Endodermal cell (in vitro differentiated cells): ENCODE measurements around the gene SIGLECL1. TPM values are rescaled to one million over a fixed set of nuclear protein-coding genes. Genes with fewer than 3 reads are reported as not detected.

ENCODE experiments used
- DNase-seq: peaks from one replicate; pipeline ENCODE4 v3.0.0-alpha.2; 2017
- H3K27ac ChIP-seq: 2 replicates; pipeline ENCODE4 v1.5.1; 2013; ENCODE audit warnings: mild to moderate bottlenecking, low read depth, low read length, moderate library complexity
- H3K27me3 ChIP-seq: 2 replicates; pipeline ENCODE4 v1.6.1; 2013; ENCODE audit warnings: mild to moderate bottlenecking, low read length, moderate library complexity; ENCODE audit not compliant: insufficient read depth, control insufficient read depth, poor library complexity, severe bottlenecking
- H3K36me3 ChIP-seq: 2 replicates; pipeline ENCODE4 v1.7.0; 2013; ENCODE audit warnings: mild to moderate bottlenecking, low read length, moderate library complexity; ENCODE audit not compliant: control insufficient read depth, insufficient read depth
- H3K4me1 ChIP-seq: one replicate; pipeline ENCODE4 v1.7.0; 2013; ENCODE audit warnings: low read length; ENCODE audit not compliant: control insufficient read depth, insufficient read depth
- H3K4me3 ChIP-seq: 2 replicates; pipeline ENCODE4 v1.5.1; 2013; ENCODE audit warnings: mild to moderate bottlenecking, low read length, moderate library complexity
- H3K9ac ChIP-seq: 2 replicates; pipeline ENCODE4 v1.6.1; 2013; ENCODE audit warnings: mild to moderate bottlenecking, low read length, moderate library complexity; ENCODE audit not compliant: poor library complexity, severe bottlenecking; ENCODE audit errors: extremely low read depth
- H3K9me3 ChIP-seq: 2 replicates; pipeline ENCODE4 v1.6.1; 2013; ENCODE audit warnings: mild to moderate bottlenecking, low read length, moderate library complexity; ENCODE audit not compliant: control insufficient read depth
- H3K27ac Mint-ChIP-seq: 2 replicates; pipeline ENCODE4 v1.8.0; 2020; ENCODE audit warnings: mixed read lengths
- H3K27me3 Mint-ChIP-seq: 2 replicates; pipeline ENCODE4 v1.8.0; 2021; ENCODE audit warnings: mild to moderate bottlenecking, mixed read lengths; ENCODE audit not compliant: insufficient read depth
- H3K36me3 Mint-ChIP-seq: 2 replicates; pipeline ENCODE4 v1.8.0; 2020; ENCODE audit warnings: low read depth, mixed read lengths
- H3K4me1 Mint-ChIP-seq: 2 replicates; pipeline ENCODE4 v1.8.0; 2020; ENCODE audit warnings: mixed read lengths
- H3K4me3 Mint-ChIP-seq: 2 replicates; pipeline ENCODE4 v1.8.0; 2020; ENCODE audit warnings: mild to moderate bottlenecking, moderate library complexity, mixed read lengths
- H3K9me3 Mint-ChIP-seq: 2 replicates; pipeline ENCODE4 v1.8.0; 2020; ENCODE audit warnings: mild to moderate bottlenecking, mixed read lengths
- WGBS, 2 experiments: methylation state at CpG; one replicate each; pipeline versions ENCODE4 v1.1.5 to v1.1.7; 2013; ENCODE audit warnings: missing lambda C conversion rate in 2 of 2, mixed read lengths in 1 of 2; ENCODE audit not compliant: insufficient coverage in 1 of 2, insufficient read length in 1 of 2; 5-methylcytosine and 5-hydroxymethylcytosine counted together
- total RNA-seq, 2 donors: library from RNA; stranded (reverse); fragmentation: NEBNext Ultra II Directional in 1 of 2; extraction: Animal tissue kit (Norgen Biotek cat#: 25700) in 1 of 2; gene quantifications; 2 replicates in 1 of 2; 3 replicates in 1 of 2; pipeline ENCODE4 v1.2.1, GENCODE V29; 2021
- TF ChIP-seq, protein P1 (sequence below): fragments of 200-600 bp; sonication (generic); conservative IDR thresholded peaks from 2 replicates; pipeline ENCODE4 v1.5.0; 2021; ENCODE audit warnings: antibody characterized with exemption, mild to moderate bottlenecking

The SIGLECL1 gene
- total RNA-seq, 2 donors from 2014 or later = not detected

DNA sequence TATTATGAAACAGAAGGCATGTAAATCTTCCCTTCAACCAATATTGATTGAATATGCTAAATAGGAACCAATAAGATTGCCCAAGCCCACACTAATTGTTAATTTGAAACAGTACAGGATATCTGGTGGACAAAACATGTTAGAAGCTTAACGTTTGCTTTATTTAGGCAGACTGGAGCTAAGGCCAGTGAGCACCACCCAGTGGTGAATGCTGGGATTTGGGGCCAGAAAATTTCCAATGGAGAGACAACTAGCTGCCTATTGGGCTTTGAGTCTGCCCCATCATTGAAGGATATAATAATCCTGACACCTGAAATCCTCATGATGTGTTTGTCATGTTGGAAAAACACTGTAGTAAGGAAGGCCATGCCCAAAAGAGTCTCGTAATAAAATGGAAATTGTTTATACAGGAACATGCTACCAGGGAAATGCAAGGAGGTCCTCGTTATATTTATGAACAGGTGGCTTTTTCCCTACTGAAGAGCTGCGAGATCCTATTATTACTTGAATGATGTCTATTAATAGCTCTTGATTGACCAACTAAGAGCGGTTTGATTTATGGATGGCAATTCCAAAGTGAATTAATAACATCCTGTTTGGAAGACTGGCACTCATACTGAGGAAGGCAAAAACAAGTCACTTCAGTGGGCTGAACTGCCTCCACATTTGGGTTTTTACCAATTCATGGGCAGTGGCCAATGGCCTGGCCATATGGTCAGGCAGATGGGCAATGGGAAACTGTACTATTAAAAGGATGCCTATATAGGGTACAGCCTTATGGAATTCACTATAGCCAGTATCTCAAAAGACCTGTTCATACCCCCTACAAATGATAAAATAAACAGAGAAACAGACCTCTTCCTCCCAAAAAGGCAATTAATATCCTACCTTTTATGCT, 8.7 kb downstream of the SIGLECL1 start:
- peaks cover 7% of the 10 kb centered on the region for H3K4me1 ChIP-seq
- Mint-ChIP-seq H3K9me3 (no peaks in the 10 kb centered on the region), H3K4me3 (no peak overlapping the region), H3K4me1 (peaks cover 17% of the 10 kb centered on the region), H3K27ac (no peak overlapping the region), H3K27me3 (no peaks in the 10 kb centered on the region), H3K36me3 (no peaks in the 10 kb centered on the region)
- 48 to 58% methylated on average over 5 of the region's 5 CpGs for WGBS, 2 experiments
- TF ChIP-seq, protein P1, sequence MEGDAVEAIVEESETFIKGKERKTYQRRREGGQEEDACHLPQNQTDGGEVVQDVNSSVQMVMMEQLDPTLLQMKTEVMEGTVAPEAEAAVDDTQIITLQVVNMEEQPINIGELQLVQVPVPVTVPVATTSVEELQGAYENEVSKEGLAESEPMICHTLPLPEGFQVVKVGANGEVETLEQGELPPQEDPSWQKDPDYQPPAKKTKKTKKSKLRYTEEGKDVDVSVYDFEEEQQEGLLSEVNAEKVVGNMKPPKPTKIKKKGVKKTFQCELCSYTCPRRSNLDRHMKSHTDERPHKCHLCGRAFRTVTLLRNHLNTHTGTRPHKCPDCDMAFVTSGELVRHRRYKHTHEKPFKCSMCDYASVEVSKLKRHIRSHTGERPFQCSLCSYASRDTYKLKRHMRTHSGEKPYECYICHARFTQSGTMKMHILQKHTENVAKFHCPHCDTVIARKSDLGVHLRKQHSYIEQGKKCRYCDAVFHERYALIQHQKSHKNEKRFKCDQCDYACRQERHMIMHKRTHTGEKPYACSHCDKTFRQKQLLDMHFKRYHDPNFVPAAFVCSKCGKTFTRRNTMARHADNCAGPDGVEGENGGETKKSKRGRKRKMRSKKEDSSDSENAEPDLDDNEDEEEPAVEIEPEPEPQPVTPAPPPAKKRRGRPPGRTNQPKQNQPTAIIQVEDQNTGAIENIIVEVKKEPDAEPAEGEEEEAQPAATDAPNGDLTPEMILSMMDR = peak; percentile 88
- no peak overlapping the region for H3K9ac ChIP-seq
- DNase-seq = peak; percentile 85
- H3K36me3 ChIP-seq = no peaks in the 10 kb centered on the region
- no peaks in the 10 kb centered on the region for H3K27me3 ChIP-seq
- no peak overlapping the region for H3K27ac ChIP-seq
- H3K4me3 ChIP-seq = no peak overlapping the region
- H3K9me3 ChIP-seq = peaks cover 13% of the 10 kb centered on the region

DNA sequence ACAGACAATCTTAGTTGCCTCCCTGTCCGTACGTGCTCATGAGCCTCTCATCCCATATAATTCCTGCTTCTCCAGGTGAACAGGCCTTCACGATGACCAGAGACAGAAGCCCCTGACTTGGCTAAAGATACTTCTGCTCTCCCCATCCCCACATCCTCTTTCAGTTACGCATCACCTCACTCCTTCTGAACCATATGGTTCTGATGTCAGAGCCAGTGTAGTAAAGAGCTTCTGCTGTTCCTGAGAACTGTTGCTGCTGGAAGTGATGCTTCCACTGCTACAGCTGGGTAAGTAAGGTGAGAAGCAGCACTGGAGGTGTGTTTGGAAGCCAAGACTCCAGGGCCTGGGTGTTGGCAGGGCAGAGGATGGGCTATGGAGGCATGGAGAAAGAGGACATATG, 12.9 kb downstream of the SIGLECL1 start:
- TF ChIP-seq, protein P1 = no peak

DNA sequence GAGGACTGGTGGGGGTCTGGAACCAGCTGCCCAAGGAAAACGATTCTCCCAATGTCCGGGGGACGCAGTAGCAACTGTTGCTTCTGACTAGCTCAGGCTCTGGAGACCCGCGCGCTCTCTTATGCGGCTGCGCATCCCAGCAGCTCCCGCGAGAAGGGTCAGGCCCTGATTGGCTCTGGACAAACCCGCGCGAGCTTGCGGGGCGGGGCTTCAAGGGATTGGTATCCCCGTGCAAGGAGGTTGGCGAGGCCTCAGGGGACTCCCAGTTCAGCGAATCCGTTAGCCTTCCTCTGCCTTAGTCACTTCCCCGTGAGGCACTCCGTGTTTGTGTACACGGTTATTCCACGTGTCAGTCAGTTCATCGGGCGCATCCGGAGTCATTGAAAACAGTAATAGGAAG, 20.2 kb downstream of the SIGLECL1 start:
- no peaks in the 10 kb centered on the region for H3K36me3 Mint-ChIP-seq
- Histone ChIP-seq H3K4me3 (no peak overlapping the region), H3K4me1 (peaks cover 2% of the 10 kb centered on the region), H3K36me3 (no peaks in the 10 kb centered on the region), H3K27ac (peak overlapping the region; percentile 41), H3K9ac (no peak overlapping the region), H3K27me3 (no peaks in the 10 kb centered on the region), H3K9me3 (no peaks in the 10 kb centered on the region)
- H3K27me3 Mint-ChIP-seq = peaks cover 8% of the 10 kb centered on the region
- no peaks in the 10 kb centered on the region for H3K9me3 Mint-ChIP-seq
- H3K4me1 Mint-ChIP-seq = peaks cover 9% of the 10 kb centered on the region
- H3K27ac Mint-ChIP-seq = no peak overlapping the region
- no peak for DNase-seq
- TF ChIP-seq, protein P1 = no peak
- H3K4me3 Mint-ChIP-seq = no peak overlapping the region
- 91 to 96% methylated on average over 19 to 26 of the region's 26 CpGs for WGBS, 2 experiments

More for the DNA sequence above, 12.9 kb downstream of the SIGLECL1 start:
- Histone ChIP-seq H3K4me3 (no peak overlapping the region), H3K36me3 (no peaks in the 10 kb centered on the region), H3K27ac (no peak overlapping the region), H3K9ac (no peak overlapping the region), H3K9me3 (no peaks in the 10 kb centered on the region), H3K27me3 (no peaks in the 10 kb centered on the region), H3K4me1 (peaks cover 2% of the 10 kb centered on the region)
- no peak for DNase-seq
- no peaks in the 10 kb centered on the region for H3K9me3 Mint-ChIP-seq
- H3K4me3 Mint-ChIP-seq = no peak overlapping the region
- H3K4me1 Mint-ChIP-seq = peaks cover 10% of the 10 kb centered on the region
- H3K36me3 Mint-ChIP-seq = no peaks in the 10 kb centered on the region
- H3K27me3 Mint-ChIP-seq = peaks cover 1% of the 10 kb centered on the region
- H3K27ac Mint-ChIP-seq = no peak overlapping the region
- 90 to 96% methylated on average over 4 of the region's 4 CpGs for WGBS, 2 experiments
